HG03575 (cell line): ENCODE results near the gene NARS2.

ENCODE experiments used
- ATAC-seq: cut with Tn5 transposase; IDR thresholded peaks from one replicate; pipeline ENCODE4 v1.9.1; 2021; ENCODE audit not compliant: unreplicated experiment, insufficient number of reproducible peaks, low FRiP score; ENCODE audit errors: extremely low read depth

NARS2 gene

GRCh38 chr11:78460471-78460870, 114.2 kb downstream of the NARS2 start:
- no peak for ATAC-seq

GRCh38 chr11:78459738-78460137, 114.9 kb downstream of the NARS2 start:
- no peak for ATAC-seq

- ATAC-seq: no peak
Measured at GRCh38 chr11:78457448-78457847, 117.2 kb downstream of the NARS2 start.

GRCh38 chr11:78453140-78453935, 121.3 kb downstream of the NARS2 start:
- no peak for ATAC-seq

GRCh38 chr11:78451371-78452150, 123.1 kb downstream of the NARS2 start:
- no peak for ATAC-seq

GRCh38 chr11:78450866-78451265, 123.8 kb downstream of the NARS2 start:
- ATAC-seq: no peak

GRCh38 chr11:78449866-78450265, 124.8 kb downstream of the NARS2 start:
- no peak for ATAC-seq

GRCh38 chr11:78446210-78446609, 128.5 kb downstream of the NARS2 start:
- no peak for ATAC-seq

GRCh38 chr11:78444726-78445125, 129.9 kb downstream of the NARS2 start:
- ATAC-seq: no peak

- ATAC-seq: no peak
Measured at GRCh38 chr11:78441956-78442355, 132.7 kb downstream of the NARS2 start.

- ATAC-seq: peak; percentile 79
Measured at GRCh38 chr11:78438298-78438975, 136.2 kb downstream of the NARS2 start.

- ATAC-seq: no peak
Measured at GRCh38 chr11:78432956-78433355, 141.7 kb downstream of the NARS2 start.

GRCh38 chr11:78432058-78432515, 142.6 kb downstream of the NARS2 start:
- no peak for ATAC-seq

- ATAC-seq: no peak
Measured at GRCh38 chr11:78429660-78430059, 145.0 kb downstream of the NARS2 start.

GRCh38 chr11:78429209-78429608, 145.5 kb downstream of the NARS2 start:
- ATAC-seq: no peak

- ATAC-seq: no peak
Measured at GRCh38 chr11:78428773-78429172, 145.9 kb downstream of the NARS2 start.

- ATAC-seq: no peak
Measured at GRCh38 chr11:78428266-78428636, 146.4 kb downstream of the NARS2 start.

- no peak for ATAC-seq
Measured at GRCh38 chr11:78427615-78428265, 146.9 kb downstream of the NARS2 start.

- ATAC-seq: no peak
Measured at GRCh38 chr11:78426845-78427244, 147.8 kb downstream of the NARS2 start.
